ENCODE measurements around the gene EPOP.

- no peak for TF ChIP-seq CTCF (conservative IDR thresholded peaks at IDR 0.05; ENCODE audit: low read length)
- no peak for TF ChIP-seq EZH2phosphoT487 (IDR thresholded peaks at IDR 0.05; ENCODE audit: borderline replicate concordance)
Measured at GRCh38 chr17:38653230-38653629, 21.5 kb downstream of the EPOP start.

Measured in Loucy (cell line).